HepG2 (cell line): ENCODE results near the gene OTX1. TPM values are rescaled to one million over a fixed set of nuclear protein-coding genes. Genes with fewer than 3 reads are reported as not detected.

Source experiments
- ATAC-seq: fragments of 200-7000 bp; cut with Tn5 transposase; 3 replicates; pipeline ENCODE4 v1.9.1; 2020; ENCODE audit warnings: mild to moderate bottlenecking, moderate library complexity
- BruUV-seq: library from RNA; stranded (reverse); fragments of 400-500 nt; replicated peaks from 2 replicates; lab custom pipeline; 2021; lab: Mats Ljungman, UMichigan
- CTCF ChIA-PET: fragments of 300-600 bp; formaldehyde crosslinking; extraction: SDS; loops from one replicate; lab custom pipeline; 2021; ENCODE audit warnings: low total read pairs, inconsistent platforms, low intra/inter-chr PET ratio; lab: Yijun Ruan, JAX
- POLR2A ChIA-PET: fragments of 350-600 bp; sonication (Branson Sonifier 250); formaldehyde crosslinking; loops from one replicate; lab custom pipeline; 2020; ENCODE audit warnings: antibody characterized with exemption, inconsistent platforms; lab: Yijun Ruan, JAX
- DNase-seq: peaks from one replicate; pipeline ENCODE4 v3.0.0-alpha.2; 2015; ENCODE audit warnings: low spot score
- FAIRE-seq: peaks from 3 replicates; lab custom pipeline; 2011; peaks lifted over from hg19 to GRCh38; lab: Jason Lieb, UNC
- H2AFZ ChIP-seq: one replicate; pipeline ENCODE4 v1.6.1; 2011; ENCODE audit warnings: low read length, inconsistent platforms
- H3K27ac ChIP-seq: fragments of 300-600 bp; 3 replicates; pipeline ENCODE4 v1.8.0; 2011; ENCODE audit warnings: mixed run types, mild to moderate bottlenecking, mixed read lengths, low read length, inconsistent platforms; ENCODE audit not compliant: insufficient read depth; ENCODE audit errors: extremely low read length
- H3K27me3 ChIP-seq, 2 experiments: fragments of 200-600 bp in 1 of 2; 2 replicates in 1 of 2; 3 replicates in 1 of 2; pipeline versions ENCODE4 v1.6.0 to v1.8.0; 2011; ENCODE audit warnings: low read length in 2 of 2, mild to moderate bottlenecking in 2 of 2, moderate library complexity in 2 of 2, inconsistent platforms in 1 of 2; ENCODE audit not compliant: insufficient read depth in 2 of 2, control insufficient read depth in 1 of 2
- H3K36me3 ChIP-seq, 2 experiments: fragments of 200-600 bp in 1 of 2; replicated peaks in 1 of 2; 2 replicates in 1 of 2; 3 replicates in 1 of 2; pipeline versions ENCODE4 v1.5.1 to v1.8.0; 2011; ENCODE audit warnings: low read length in 2 of 2, inconsistent platforms in 1 of 2; ENCODE audit not compliant: insufficient read depth in 2 of 2, control insufficient read depth in 1 of 2
- H3K4me1 ChIP-seq: 2 replicates; pipeline ENCODE4 v1.5.1; 2012; ENCODE audit warnings: low read length, inconsistent platforms; ENCODE audit not compliant: insufficient read depth
- H3K4me2 ChIP-seq: 2 replicates; pipeline ENCODE4 v1.6.0; 2011; ENCODE audit warnings: low read depth, low read length, inconsistent platforms
- H3K4me3 ChIP-seq, 3 experiments: fragments of 200-600 bp in 1 of 3; sonication (generic), shearing (Covaris generic) in 1 of 3; replicated peaks in 1 of 3; 2 replicates each; pipeline ENCODE4 v1.5.1; 2011 to 2016; ENCODE audit warnings: low read length in 3 of 3, inconsistent platforms in 2 of 3, low read depth in 2 of 3, mild to moderate bottlenecking in 2 of 3, control low read depth in 1 of 3, mixed read lengths in 1 of 3; ENCODE audit not compliant: insufficient read depth in 1 of 3
- H3K79me2 ChIP-seq: one replicate; pipeline ENCODE4 v1.6.1; 2011; ENCODE audit warnings: low read length, inconsistent platforms; ENCODE audit not compliant: insufficient read depth
- H3K9ac ChIP-seq: 2 replicates; pipeline ENCODE4 v1.6.0; 2011; ENCODE audit warnings: mild to moderate bottlenecking, low read depth, low read length, inconsistent platforms; ENCODE audit not compliant: insufficient read depth
- H3K9me3 ChIP-seq: 2 replicates; pipeline ENCODE4 v1.5.1; 2012; ENCODE audit warnings: mild to moderate bottlenecking, low read length
- H4K20me1 ChIP-seq: 2 replicates; pipeline ENCODE4 v1.6.0; 2011; ENCODE audit warnings: inconsistent platforms, mild to moderate bottlenecking, low read length, moderate library complexity; ENCODE audit not compliant: insufficient read depth
- AGO2 ChIP-seq: fragments of 200-400 bp; formaldehyde crosslinking; optimal IDR thresholded peaks from 2 replicates; pipeline ENCODE3; 2017; ENCODE audit warnings: mild to moderate bottlenecking, low read depth, low read length, moderate library complexity
- ATF7 ChIP-seq, 2 experiments: fragments of 450-650 bp in 1 of 2; sonication (generic) in 1 of 2; formaldehyde crosslinking in 1 of 2; IDR thresholded peaks; 2 replicates each; pipeline versions ENCODE4 v1.4.0 to v1.6.1; 2016 to 2020; ENCODE audit warnings: antibody characterized with exemption in 1 of 2, mild to moderate bottlenecking in 1 of 2, missing genetic modification reagents in 1 of 2
- HMG20A ChIP-seq: IDR thresholded peaks from 2 replicates; pipeline ENCODE4 v1.6.1; 2016; ENCODE audit warnings: borderline replicate concordance
- HNRNPLL ChIP-seq: fragments of 200-400 bp; formaldehyde crosslinking; IDR thresholded peaks from 2 replicates; pipeline ENCODE4 v1.6.1; 2017; ENCODE audit warnings: mild to moderate bottlenecking, low read depth, low read length; ENCODE audit not compliant: poor library complexity, severe bottlenecking
- KLF15 ChIP-seq: sonication (generic); formaldehyde crosslinking; IDR thresholded peaks from 2 replicates; pipeline ENCODE4 v1.8.1; 2023; ENCODE audit warnings: borderline replicate concordance, mild to moderate bottlenecking, inconsistent platforms, missing genetic modification reagents, mixed read lengths
- MAX ChIP-seq: IDR thresholded peaks from 2 replicates; pipeline ENCODE4 v1.6.1; 2012; ENCODE audit warnings: inconsistent platforms
- MBD4 ChIP-seq: IDR thresholded peaks from 2 replicates; pipeline ENCODE4 v1.6.1; 2012; ENCODE audit warnings: low read length, inconsistent platforms, borderline replicate concordance
- MTF1 ChIP-seq: sonication (generic); formaldehyde crosslinking; IDR thresholded peaks from 2 replicates; pipeline ENCODE4 v1.5.0; 2020; ENCODE audit warnings: missing genetic modification reagents
- MYPOP ChIP-seq: sonication (generic); formaldehyde crosslinking; IDR thresholded peaks from 2 replicates; pipeline ENCODE4 v1.8.1; 2023; ENCODE audit warnings: mild to moderate bottlenecking, moderate library complexity, missing genetic modification reagents
- POGK ChIP-seq: sonication (generic); formaldehyde crosslinking; conservative IDR thresholded peaks from 2 replicates; pipeline ENCODE4 v1.8.0; 2022; ENCODE audit warnings: mild to moderate bottlenecking, moderate library complexity, missing genetic modification reagents
- RBFOX2 ChIP-seq: fragments of 200-400 bp; formaldehyde crosslinking; IDR thresholded peaks from 2 replicates; pipeline ENCODE4 v1.6.1; 2017; ENCODE audit warnings: low read depth, mild to moderate bottlenecking, low read length
- SIX4 ChIP-seq: sonication (generic); formaldehyde crosslinking; IDR thresholded peaks from 2 replicates; pipeline ENCODE4 v1.4.0; 2020; ENCODE audit warnings: missing genetic modification reagents
- TOE1 ChIP-seq: sonication (generic); formaldehyde crosslinking; IDR thresholded peaks from 2 replicates; pipeline ENCODE4 v1.4.0; 2020; ENCODE audit warnings: mild to moderate bottlenecking, missing genetic modification reagents
- ZNF20 ChIP-seq: sonication (generic); formaldehyde crosslinking; IDR thresholded peaks from 2 replicates; pipeline ENCODE4 v1.4.0; 2020; ENCODE audit warnings: mild to moderate bottlenecking, moderate library complexity, missing genetic modification reagents
- ZNF296 ChIP-seq: sonication (generic); formaldehyde crosslinking; conservative IDR thresholded peaks from 2 replicates; pipeline ENCODE4 v1.5.0; 2020; ENCODE audit warnings: mild to moderate bottlenecking, missing genetic modification reagents
- ZNF7 ChIP-seq: IDR thresholded peaks from 2 replicates; pipeline ENCODE4 v1.6.1; 2016; ENCODE audit warnings: missing biosample characterization, missing genetic modification reagents
- ZNF768 ChIP-seq: sonication (generic); formaldehyde crosslinking; IDR thresholded peaks from 2 replicates; pipeline ENCODE4 v1.4.0; 2020; ENCODE audit warnings: missing genetic modification reagents
- WGBS: methylation state at CpG from one replicate; pipeline ENCODE4 v1.1.6; 2017; ENCODE audit warnings: low lambda C conversion rate; 5-methylcytosine and 5-hydroxymethylcytosine counted together
- in situ Hi-C: cut with HindIII; loops from 2 replicates; pipeline ENCODE4 v1.10.0; 2017; ENCODE audit warnings: low pct_unique_long_range_greater_than_20kb; ENCODE audit not compliant: extremely low pct_ligation_motif_present
- intact Hi-C: fragments of 100-400 bp; cut with micrococcal nuclease; formaldehyde crosslinking; loops from one replicate; pipeline ENCODE4 v1.10.0; 2022; ENCODE audit not compliant: unreplicated experiment
- polyA plus RNA-seq, 8 experiments: library from polyadenylated mRNA; depleted of rRNA in 3 of 8; stranded (reverse) in 7 of 8; unstranded in 1 of 8; fragments of >200 nt; fragmentation: Illumina TruSeq in 4 of 8; extraction: Trizol in 4 of 8; gene quantifications; 2 replicates each; pipeline versions ENCODE4 v1.2.1 to v1.2.3, GENCODE V29; 2011 to 2016; ENCODE audit warnings: low read depth in 4 of 8, missing spikeins in 1 of 8, mixed read lengths in 1 of 8; ENCODE audit not compliant: insufficient read depth in 1 of 8
- total RNA-seq, 5 experiments: library from RNA; depleted of rRNA; stranded (reverse); fragments of >200 nt; fragmentation: Illumina TruSeq; extraction: Trizol; gene quantifications; 2 replicates each; pipeline ENCODE4 v1.2.3, GENCODE V29; 2016; ENCODE audit warnings: low read depth in 1 of 5

The OTX1 gene
- total and polyA plus RNA-seq, 2 of the 13 experiments (the other 11 are each of a cell fraction or from before 2014, with no cell fraction given) = 1.0 to 5.0 TPM

- Histone ChIP-seq H3K27ac (no peak overlapping the region), H3K4me2 (no peak overlapping the region), H3K9ac (no peak overlapping the region), H3K27me3 (no peaks in the 10 kb centered on the region), H3K36me3 (peaks cover 20 to 52% of the 10 kb centered on the region in 2 experiments), H2AFZ (no peak overlapping the region), H3K4me3 (no peak overlapping the region), H3K4me1 (peaks cover 16% of the 10 kb centered on the region), H3K9me3 (no peaks in the 10 kb centered on the region), H4K20me1 (no peaks in the 10 kb centered on the region), H3K79me2 (peaks cover 2% of the 10 kb centered on the region)
- ChIA-PET CTCF (no interaction called here), POLR2A (interaction anchor here (0.7 kb wide), 1 partner anchor 136 kb away, joined by 3 read pairs; no protein-coding TSS in a partner anchor)
- WGBS = 98% methylated on average over 49 of the region's 49 CpGs
- DNase-seq = no peak
- BruUV-seq = TSS peak; percentile 5
- in situ Hi-C loops (loop anchor here (25.0 kb wide), 1 partner anchor 644 kb away; no protein-coding TSS in a partner anchor), intact Hi-C loops (no loop called here)
- TF ChIP-seq HNRNPLL (no peak), ZNF20 (CRISPR knock-in tag) (no peak), POGK (CRISPR knock-in tag) (no peak), MYPOP (no peak), ZNF296 (CRISPR knock-in tag) (no peak), ZNF768 (no peak), ATF7 (IDR thresholded peaks at IDR 0.05) (no peak), ATF7 (CRISPR knock-in tag; IDR thresholded peaks at IDR 0.05) (no peak), SIX4 (CRISPR knock-in tag) (no peak), ZNF7 (CRISPR knock-in tag) (no peak), HMG20A (CRISPR knock-in tag) (no peak), TOE1 (no peak), MAX (no peak), RBFOX2 (peak; percentile 53; the same call in 1 of the 2 replicates), MTF1 (no peak), KLF15 (CRISPR knock-in tag) (no peak), AGO2 (peak; percentile 85), MBD4 (no peak)
- FAIRE-seq = no peak
- no peak for ATAC-seq
Observed at GRCh38 chr2:63056107-63057050, 5.7 kb downstream of the OTX1 start.
